Neural cell (in vitro differentiated cells): ENCODE measurements around the gene PFKFB1. TPM values are rescaled to one million over a fixed set of nuclear protein-coding genes. Genes with fewer than 3 reads are reported as not detected.

ENCODE experiments used
- H2AFZ ChIP-seq: fragments of 200-600, 300-800 bp; sonication (generic), shearing (Covaris generic); 2 replicates; pipeline ENCODE4 v1.6.0; 2014; ENCODE audit warnings: low read depth, mild to moderate bottlenecking, antibody characterized with exemption, low read length, moderate library complexity
- H3F3A ChIP-seq: fragments of 200-600 bp; shearing (Covaris generic); 2 replicates; pipeline ENCODE4 v1.6.1; 2016; ENCODE audit warnings: mild to moderate bottlenecking, moderate library complexity, mixed read lengths, antibody characterized with exemption, low read length; ENCODE audit not compliant: insufficient read depth, poor library complexity, severe bottlenecking
- H3K27ac ChIP-seq: fragments of 200-600, 300-800 bp; sonication (generic), shearing (Covaris generic); 2 replicates; pipeline ENCODE4 v1.5.1; 2014; ENCODE audit warnings: mild to moderate bottlenecking, low read length, moderate library complexity
- H3K27me3 ChIP-seq: fragments of 300-800, 200-600 bp; sonication (generic), shearing (Covaris generic); 2 replicates; pipeline ENCODE4 v1.6.0; 2014; ENCODE audit warnings: mild to moderate bottlenecking, low read depth, low read length, moderate library complexity; ENCODE audit not compliant: insufficient read depth
- H3K36me3 ChIP-seq: fragments of 300-800, 200-600 bp; sonication (generic), shearing (Covaris generic); 2 replicates; pipeline ENCODE4 v1.5.1; 2014; ENCODE audit warnings: mild to moderate bottlenecking, antibody characterized with exemption, low read length, moderate library complexity; ENCODE audit not compliant: insufficient read depth
- H3K4me2 ChIP-seq: fragments of 300-800, 200-600 bp; sonication (generic), shearing (Covaris generic); 2 replicates; pipeline ENCODE4 v1.6.0; 2014; ENCODE audit warnings: mild to moderate bottlenecking, low read length
- H3K4me3 ChIP-seq: fragments of 300-800, 200-600 bp; sonication (generic), shearing (Covaris generic); 2 replicates; pipeline ENCODE4 v1.5.1; 2014; ENCODE audit warnings: mild to moderate bottlenecking, low read length, moderate library complexity
- H3K79me2 ChIP-seq: fragments of 200-600 bp; shearing (Covaris generic); replicated peaks from 2 replicates; pipeline ENCODE4 v1.6.0; 2014; ENCODE audit warnings: mild to moderate bottlenecking, low read length, moderate library complexity; ENCODE audit not compliant: insufficient read depth
- H3K9ac ChIP-seq: fragments of 300-800, 200-600 bp; sonication (generic), shearing (Covaris generic); 2 replicates; pipeline ENCODE4 v1.6.1; 2016; ENCODE audit warnings: mild to moderate bottlenecking, low read length, mixed read lengths
- H3K9me2 ChIP-seq: fragments of 200-600 bp; shearing (Covaris generic); 2 replicates; pipeline ENCODE4 v1.6.1; 2016; ENCODE audit warnings: mild to moderate bottlenecking, low read length, mixed read lengths; ENCODE audit not compliant: insufficient read depth
- H3K9me3 ChIP-seq: fragments of 200-600, 300-800 bp; sonication (generic), shearing (Covaris generic); 2 replicates; pipeline ENCODE4 v1.6.1; 2016; ENCODE audit warnings: mild to moderate bottlenecking, mixed run types, low read length, moderate library complexity, mixed read lengths
- H4K20me1 ChIP-seq: fragments of 200-600 bp; shearing (Covaris generic); 2 replicates; pipeline ENCODE4 v1.6.1; 2016; ENCODE audit warnings: mild to moderate bottlenecking, mixed run types; ENCODE audit not compliant: insufficient read depth
- EP300 ChIP-seq: fragments of 450-650 bp; conservative IDR thresholded peaks from 2 replicates; pipeline ENCODE4 v1.6.1; 2014; ENCODE audit warnings: antibody characterized with exemption, mild to moderate bottlenecking, moderate library complexity; ENCODE audit not compliant: poor library complexity, severe bottlenecking
- EZH2 ChIP-seq: fragments of 200-600, 300-800 bp; shearing (Covaris generic), sonication (generic); IDR thresholded peaks from 2 replicates; pipeline ENCODE4 v1.6.1; 2014; ENCODE audit warnings: antibody characterized with exemption, low read length, borderline replicate concordance, mild to moderate bottlenecking; ENCODE audit not compliant: insufficient read depth, poor library complexity, severe bottlenecking
- MXI1 ChIP-seq: fragments of 450-650 bp; conservative IDR thresholded peaks from 2 replicates; pipeline ENCODE4 v1.6.1; 2014; ENCODE audit warnings: antibody characterized with exemption, mild to moderate bottlenecking; ENCODE audit not compliant: poor library complexity, severe bottlenecking
- POLR2AphosphoS5 ChIP-seq: IDR thresholded peaks from 2 replicates; pipeline ENCODE4 v1.6.1; 2012
- RAD21 ChIP-seq: fragments of 450-650 bp; conservative IDR thresholded peaks from 2 replicates; pipeline ENCODE4 v1.6.1; 2014; ENCODE audit warnings: antibody characterized with exemption, mild to moderate bottlenecking, moderate library complexity
- SMC3 ChIP-seq: fragments of 450-650 bp; conservative IDR thresholded peaks from 2 replicates; pipeline ENCODE4 v1.6.1; 2014; ENCODE audit warnings: antibody characterized with exemption, mild to moderate bottlenecking, moderate library complexity; ENCODE audit not compliant: poor library complexity
- TAF1 ChIP-seq: IDR thresholded peaks from 2 replicates; pipeline ENCODE4 v1.6.1; 2012; ENCODE audit warnings: low read depth
- polyA plus RNA-seq: library from polyadenylated mRNA; depleted of rRNA; stranded (reverse); fragments of >200 nt; gene quantifications from 2 replicates; pipeline ENCODE4 v1.2.3, GENCODE V29; 2014
- TF ChIP-seq, protein P1 (sequence below): IDR thresholded peaks from 2 replicates; pipeline ENCODE4 v1.6.1; 2012; ENCODE audit warnings: borderline replicate concordance
- TF ChIP-seq, protein P2 (sequence below): fragments of 450-650 bp; IDR thresholded peaks from 2 replicates; pipeline ENCODE4 v1.5.1; 2014; ENCODE audit warnings: antibody characterized with exemption, mild to moderate bottlenecking, moderate library complexity; ENCODE audit not compliant: poor library complexity, severe bottlenecking

The PFKFB1 gene
- polyA plus RNA-seq, 1 donor from 2014 or later = 0.51 TPM

DNA sequence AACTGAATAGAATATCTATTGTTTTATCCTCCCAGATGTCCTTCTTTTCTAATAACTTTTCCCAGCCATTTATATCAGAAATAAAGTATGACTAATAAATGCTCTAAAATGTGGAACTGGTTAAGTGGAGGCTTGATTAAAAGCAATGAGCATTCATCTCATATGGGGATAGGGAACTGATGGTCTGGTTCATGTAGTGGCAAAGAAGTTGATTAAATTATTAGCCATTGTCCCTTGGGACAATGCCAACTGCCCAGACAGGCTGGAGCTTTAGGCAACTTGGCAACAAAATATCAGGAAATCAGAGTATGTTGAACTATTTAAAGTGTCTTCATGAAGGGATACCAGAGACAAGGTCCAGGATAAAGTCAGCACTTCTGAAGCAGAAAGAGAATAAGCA, 49.2 kb downstream of the PFKFB1 start:
- Histone ChIP-seq H3K79me2 (no peaks in the 10 kb centered on the region), H3K36me3 (no peaks in the 10 kb centered on the region), H3K4me3 (no peak overlapping the region), H3F3A (no peaks in the 10 kb centered on the region), H3K27ac (no peak overlapping the region), H3K9me2 (no peaks in the 10 kb centered on the region), H3K27me3 (no peaks in the 10 kb centered on the region), H3K4me2 (no peak overlapping the region), H2AFZ (no peak overlapping the region), H4K20me1 (no peaks in the 10 kb centered on the region), H3K9me3 (no peaks in the 10 kb centered on the region), H3K9ac (no peak overlapping the region)
- TF ChIP-seq RAD21 = no peak
- TF ChIP-seq, protein P1, sequence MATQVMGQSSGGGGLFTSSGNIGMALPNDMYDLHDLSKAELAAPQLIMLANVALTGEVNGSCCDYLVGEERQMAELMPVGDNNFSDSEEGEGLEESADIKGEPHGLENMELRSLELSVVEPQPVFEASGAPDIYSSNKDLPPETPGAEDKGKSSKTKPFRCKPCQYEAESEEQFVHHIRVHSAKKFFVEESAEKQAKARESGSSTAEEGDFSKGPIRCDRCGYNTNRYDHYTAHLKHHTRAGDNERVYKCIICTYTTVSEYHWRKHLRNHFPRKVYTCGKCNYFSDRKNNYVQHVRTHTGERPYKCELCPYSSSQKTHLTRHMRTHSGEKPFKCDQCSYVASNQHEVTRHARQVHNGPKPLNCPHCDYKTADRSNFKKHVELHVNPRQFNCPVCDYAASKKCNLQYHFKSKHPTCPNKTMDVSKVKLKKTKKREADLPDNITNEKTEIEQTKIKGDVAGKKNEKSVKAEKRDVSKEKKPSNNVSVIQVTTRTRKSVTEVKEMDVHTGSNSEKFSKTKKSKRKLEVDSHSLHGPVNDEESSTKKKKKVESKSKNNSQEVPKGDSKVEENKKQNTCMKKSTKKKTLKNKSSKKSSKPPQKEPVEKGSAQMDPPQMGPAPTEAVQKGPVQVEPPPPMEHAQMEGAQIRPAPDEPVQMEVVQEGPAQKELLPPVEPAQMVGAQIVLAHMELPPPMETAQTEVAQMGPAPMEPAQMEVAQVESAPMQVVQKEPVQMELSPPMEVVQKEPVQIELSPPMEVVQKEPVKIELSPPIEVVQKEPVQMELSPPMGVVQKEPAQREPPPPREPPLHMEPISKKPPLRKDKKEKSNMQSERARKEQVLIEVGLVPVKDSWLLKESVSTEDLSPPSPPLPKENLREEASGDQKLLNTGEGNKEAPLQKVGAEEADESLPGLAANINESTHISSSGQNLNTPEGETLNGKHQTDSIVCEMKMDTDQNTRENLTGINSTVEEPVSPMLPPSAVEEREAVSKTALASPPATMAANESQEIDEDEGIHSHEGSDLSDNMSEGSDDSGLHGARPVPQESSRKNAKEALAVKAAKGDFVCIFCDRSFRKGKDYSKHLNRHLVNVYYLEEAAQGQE = no peak
- no peak for TF ChIP-seq EP300

DNA sequence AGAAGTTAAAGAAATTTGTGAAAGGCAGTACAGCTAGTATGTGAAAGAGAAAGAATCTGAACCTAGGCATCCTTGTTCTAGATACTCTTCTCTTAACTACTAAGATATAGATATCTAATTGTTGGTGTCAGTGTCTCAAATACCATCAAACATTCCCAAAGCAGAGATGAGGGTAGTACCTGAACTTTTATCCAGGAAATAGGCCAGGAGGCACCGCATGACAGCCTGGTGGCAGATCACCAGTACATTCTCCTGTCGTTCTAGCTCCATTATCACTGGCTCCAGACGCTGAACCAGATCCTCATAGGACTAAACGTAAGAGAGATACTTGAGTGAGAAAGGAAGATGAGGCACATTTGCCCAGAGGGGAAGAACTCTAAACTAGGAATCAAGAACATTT, 56.6 kb downstream of the PFKFB1 start:
- H3K9me3 ChIP-seq = no peaks in the 10 kb centered on the region

More for the DNA sequence above, 56.6 kb downstream of the PFKFB1 start:
- Histone ChIP-seq H3K9me2 (no peaks in the 10 kb centered on the region), H3K9ac (no peak overlapping the region), H3K36me3 (no peaks in the 10 kb centered on the region), H2AFZ (no peak overlapping the region), H3K27me3 (no peaks in the 10 kb centered on the region), H4K20me1 (no peaks in the 10 kb centered on the region), H3K4me3 (no peak overlapping the region), H3K79me2 (no peaks in the 10 kb centered on the region), H3K27ac (no peak overlapping the region), H3K4me2 (no peak overlapping the region), H3F3A (no peaks in the 10 kb centered on the region)
- TF ChIP-seq MXI1 = no peak
- no peak for TF ChIP-seq EP300
- no peak for TF ChIP-seq TAF1
- TF ChIP-seq POLR2AphosphoS5 = no peak
- TF ChIP-seq, protein P1 = no peak
- TF ChIP-seq SMC3 = no peak
- no peak for TF ChIP-seq RAD21
- TF ChIP-seq EZH2 = no peak
- TF ChIP-seq, protein P2, sequence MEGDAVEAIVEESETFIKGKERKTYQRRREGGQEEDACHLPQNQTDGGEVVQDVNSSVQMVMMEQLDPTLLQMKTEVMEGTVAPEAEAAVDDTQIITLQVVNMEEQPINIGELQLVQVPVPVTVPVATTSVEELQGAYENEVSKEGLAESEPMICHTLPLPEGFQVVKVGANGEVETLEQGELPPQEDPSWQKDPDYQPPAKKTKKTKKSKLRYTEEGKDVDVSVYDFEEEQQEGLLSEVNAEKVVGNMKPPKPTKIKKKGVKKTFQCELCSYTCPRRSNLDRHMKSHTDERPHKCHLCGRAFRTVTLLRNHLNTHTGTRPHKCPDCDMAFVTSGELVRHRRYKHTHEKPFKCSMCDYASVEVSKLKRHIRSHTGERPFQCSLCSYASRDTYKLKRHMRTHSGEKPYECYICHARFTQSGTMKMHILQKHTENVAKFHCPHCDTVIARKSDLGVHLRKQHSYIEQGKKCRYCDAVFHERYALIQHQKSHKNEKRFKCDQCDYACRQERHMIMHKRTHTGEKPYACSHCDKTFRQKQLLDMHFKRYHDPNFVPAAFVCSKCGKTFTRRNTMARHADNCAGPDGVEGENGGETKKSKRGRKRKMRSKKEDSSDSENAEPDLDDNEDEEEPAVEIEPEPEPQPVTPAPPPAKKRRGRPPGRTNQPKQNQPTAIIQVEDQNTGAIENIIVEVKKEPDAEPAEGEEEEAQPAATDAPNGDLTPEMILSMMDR = no peak
